NCI-H128 (cell line): ENCODE measurements around the gene CACNB2.
"Not testable (repeated sequence)": the region's sequence is repeated elsewhere in the genome, so short reads cannot be mapped to it uniquely, and the experiment has no call there.

Source experiments
- DNase-seq: peaks from one replicate; lab custom pipeline; 2025; ENCODE audit not compliant: unreplicated experiment; lab: John Stamatoyannopoulos, UW

The CACNB2 gene

GRCh38 chr10:18196806-18197550 lies 56.8 kb downstream of the CACNB2 start:
- DNase-seq = no peak

GRCh38 chr10:18197706-18198105 lies 57.5 kb downstream of the CACNB2 start:
- DNase-seq = no peak

GRCh38 chr10:18201877-18202276 lies 61.7 kb downstream of the CACNB2 start:
- no peak for DNase-seq

GRCh38 chr10:18202680-18203460 lies 62.6 kb downstream of the CACNB2 start:
- no peak for DNase-seq

- DNase-seq = no peak
These were observed 63.2 kb downstream of the CACNB2 start for GRCh38 chr10:18203471-18203870.

- no peak for DNase-seq
These were observed 64.0 kb downstream of the CACNB2 start for GRCh38 chr10:18204039-18204835.

- no peak for DNase-seq
These were observed 65.0 kb downstream of the CACNB2 start for GRCh38 chr10:18205098-18205834.

- DNase-seq = not testable (repeated sequence)
These were observed 68.0 kb downstream of the CACNB2 start for GRCh38 chr10:18208186-18208585.

- DNase-seq = no peak
These were observed 69.0 kb downstream of the CACNB2 start for GRCh38 chr10:18209241-18209640.

- DNase-seq = no peak
These were observed 70.5 kb downstream of the CACNB2 start for GRCh38 chr10:18210711-18211110.

- no peak for DNase-seq
These were observed 71.6 kb downstream of the CACNB2 start for GRCh38 chr10:18211862-18212261.

GRCh38 chr10:18213271-18213670 lies 73.0 kb downstream of the CACNB2 start:
- DNase-seq = no peak

- no peak for DNase-seq
These were observed 74.7 kb downstream of the CACNB2 start for GRCh38 chr10:18214691-18215563.

- no peak for DNase-seq
These were observed 76.3 kb downstream of the CACNB2 start for GRCh38 chr10:18216482-18216881.

- DNase-seq = no peak
These were observed 77.4 kb downstream of the CACNB2 start for GRCh38 chr10:18217577-18217976.

GRCh38 chr10:18219146-18219545 lies 78.9 kb downstream of the CACNB2 start:
- no peak for DNase-seq

GRCh38 chr10:18221123-18221522 lies 80.9 kb downstream of the CACNB2 start:
- DNase-seq = no peak

GRCh38 chr10:18221882-18222281 lies 81.7 kb downstream of the CACNB2 start:
- no peak for DNase-seq

- DNase-seq = no peak
These were observed 82.6 kb downstream of the CACNB2 start for GRCh38 chr10:18222866-18223265.

- DNase-seq = no peak
These were observed 83.7 kb downstream of the CACNB2 start for GRCh38 chr10:18223898-18224297.
